ENCODE measurements around the gene CREG1.
A peak's percentile ranks its signal among the peaks of the same experiment; 100 is the strongest.
"Not testable (repeated sequence)": the region's sequence is repeated elsewhere in the genome, so short reads cannot be mapped to it uniquely, and the experiment has no call there.

CREG1 gene

DNA sequence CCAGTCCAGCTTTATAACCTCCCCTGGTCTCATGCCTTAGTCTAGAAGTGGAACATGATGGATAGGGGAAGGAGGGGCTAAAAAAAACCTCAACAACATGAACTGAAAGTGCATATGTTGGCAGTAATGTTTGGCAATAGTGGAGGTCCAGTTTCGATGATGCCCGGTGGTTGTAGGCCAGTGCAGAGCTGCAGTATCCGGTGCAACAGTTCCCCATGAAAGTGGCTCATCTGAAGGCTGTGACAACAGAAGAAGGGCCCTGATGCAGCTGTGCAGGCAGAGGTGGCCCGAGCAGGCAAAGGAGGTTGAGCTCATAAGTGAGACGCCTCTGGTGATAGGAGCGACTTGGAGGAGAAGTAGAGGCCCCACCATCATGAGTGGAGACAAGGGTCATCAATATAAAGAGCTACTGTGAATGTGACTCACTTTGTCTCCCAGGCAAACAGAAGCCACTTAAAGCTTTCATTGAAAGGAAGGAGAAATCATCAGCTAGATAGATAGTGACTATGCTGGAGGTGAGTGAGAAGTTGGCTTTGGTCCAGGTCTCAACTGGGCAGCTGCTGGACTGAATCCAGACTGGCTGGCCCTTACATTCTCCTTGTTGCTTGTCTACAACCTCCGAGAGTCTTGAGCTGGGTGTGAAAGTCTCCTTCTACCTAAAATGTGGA is 10.2 kb upstream of the CREG1 start:
- DNase-seq: no peak

GRCh38 chr1:167562702-167563101 is 9.1 kb upstream of the CREG1 start:
- no peak for DNase-seq

DNA sequence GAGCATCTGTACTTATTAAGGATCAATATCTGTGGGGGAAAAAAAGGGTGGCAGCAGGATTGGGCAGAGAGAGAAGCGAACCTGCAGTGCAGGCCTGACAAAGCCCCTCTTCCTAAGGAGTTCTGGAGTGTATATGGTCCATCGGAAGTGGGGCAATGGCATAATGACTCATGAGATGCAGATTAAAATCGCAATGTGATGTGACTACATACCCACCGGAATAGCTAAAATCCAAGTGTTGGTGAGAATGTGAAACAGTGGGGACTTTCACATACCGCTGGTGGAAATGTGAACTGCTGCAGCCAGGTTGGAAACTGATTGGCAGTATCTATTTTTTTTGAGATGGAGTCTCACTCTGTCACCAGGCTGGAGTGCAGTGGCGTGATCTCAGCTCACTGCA is 8.2 kb upstream of the CREG1 start:
- DNase-seq: no peak

DNA sequence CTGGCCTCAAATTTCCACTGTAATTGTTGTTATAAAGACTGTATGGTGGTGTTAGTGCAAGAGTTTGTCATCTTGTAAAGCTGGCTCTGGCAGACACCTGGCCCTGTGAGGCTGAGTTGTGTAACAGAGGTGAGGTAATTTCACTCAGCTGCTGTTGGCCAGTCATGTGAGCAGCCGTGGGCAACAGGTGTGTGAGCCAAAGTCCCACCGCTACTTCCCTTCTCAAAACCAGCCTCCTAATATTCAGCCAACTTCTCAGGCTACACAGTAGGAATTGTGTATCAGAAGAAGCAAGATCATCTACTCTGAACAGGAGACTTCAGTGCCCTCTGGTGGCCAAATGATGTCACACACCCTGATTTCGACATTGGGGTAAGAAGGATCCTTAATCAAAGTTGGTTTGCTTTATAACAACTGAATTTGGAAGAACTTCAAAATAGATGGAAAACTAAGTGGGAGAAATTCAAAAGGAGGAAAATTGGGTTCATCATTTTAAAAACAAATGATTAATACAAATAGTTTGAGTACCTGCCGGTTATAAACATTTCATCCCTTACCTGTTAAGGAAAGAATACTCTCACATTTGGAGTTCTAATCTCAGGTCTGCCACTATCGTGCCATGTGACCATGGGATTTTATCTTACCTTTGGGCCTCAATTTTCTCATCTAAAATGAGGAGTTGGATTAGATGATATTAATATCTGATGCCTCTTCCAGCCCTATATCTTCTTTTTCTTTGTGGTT is 2.6 kb upstream of the CREG1 start:
- peak in 1 of 2 experiments; percentile 56 for DNase-seq

DNA sequence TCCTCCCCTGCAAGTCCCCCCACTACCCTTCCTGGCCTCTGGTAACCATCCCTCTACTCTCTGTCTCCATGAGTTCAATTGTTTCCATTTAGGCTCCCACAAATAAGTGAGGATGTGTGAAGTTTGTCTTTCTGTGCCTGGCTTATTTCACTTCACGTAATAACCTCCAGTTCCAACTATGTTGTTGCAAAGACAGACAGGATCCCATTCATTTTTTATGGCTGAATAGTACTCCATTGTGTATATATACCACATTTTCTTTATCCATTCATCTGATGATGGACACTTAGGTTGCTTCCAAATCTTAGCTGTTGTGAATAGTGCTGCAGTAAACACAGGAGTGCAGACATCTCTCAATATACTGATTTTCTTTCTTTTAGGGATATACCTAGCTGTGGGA is 1.5 kb upstream of the CREG1 start:
- not testable (repeated sequence) for DNase-seq

- no peak for DNase-seq
Measured at GRCh38 chr1:167554028-167554779, 642 bp upstream of the CREG1 start.

GRCh38 chr1:167551362-167551761 is 2.2 kb downstream of the CREG1 start:
- no peak for DNase-seq

DNA sequence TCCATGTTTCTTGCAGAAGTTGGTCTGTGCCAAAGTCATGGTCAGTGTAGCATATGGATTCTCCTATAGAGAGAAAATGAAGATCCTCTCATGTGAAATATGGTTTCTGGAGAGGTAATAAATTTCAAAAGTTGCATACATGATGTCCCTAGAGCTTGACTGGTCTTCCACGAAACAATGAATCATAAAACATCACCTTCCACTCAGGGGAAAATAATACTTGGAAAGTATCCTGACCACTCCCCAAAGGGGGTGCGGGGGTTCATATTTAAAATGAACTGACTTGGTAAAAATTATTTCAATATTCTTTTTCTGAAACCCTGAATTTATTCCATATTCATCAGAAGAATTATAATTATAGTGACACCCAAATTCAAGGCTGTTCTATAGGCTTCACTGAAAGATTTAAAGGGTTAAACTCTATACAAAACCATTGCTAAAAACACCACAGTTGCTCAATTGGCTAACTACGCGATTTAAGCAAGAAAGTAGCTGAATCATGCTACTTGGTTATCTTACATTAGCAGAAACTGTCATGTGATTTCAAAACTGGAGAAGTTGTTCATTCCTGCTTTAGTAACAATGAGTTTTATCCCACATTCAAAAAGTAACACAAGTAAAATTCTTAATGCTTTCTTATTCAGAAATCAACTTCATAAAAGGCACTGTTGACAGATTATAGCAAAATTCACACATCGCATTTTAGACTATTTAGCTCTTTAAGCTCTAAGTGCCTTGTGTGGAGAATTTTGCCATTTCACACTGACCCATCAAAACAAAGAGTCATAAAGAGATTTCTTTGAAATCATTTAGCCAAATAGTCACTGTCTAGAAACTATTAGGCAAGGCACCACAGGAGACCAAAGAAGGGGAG is 5.3 kb downstream of the CREG1 start:
- DNase-seq: no peak

- no peak for DNase-seq
Measured at GRCh38 chr1:167546935-167547334, 6.6 kb downstream of the CREG1 start.

DNA sequence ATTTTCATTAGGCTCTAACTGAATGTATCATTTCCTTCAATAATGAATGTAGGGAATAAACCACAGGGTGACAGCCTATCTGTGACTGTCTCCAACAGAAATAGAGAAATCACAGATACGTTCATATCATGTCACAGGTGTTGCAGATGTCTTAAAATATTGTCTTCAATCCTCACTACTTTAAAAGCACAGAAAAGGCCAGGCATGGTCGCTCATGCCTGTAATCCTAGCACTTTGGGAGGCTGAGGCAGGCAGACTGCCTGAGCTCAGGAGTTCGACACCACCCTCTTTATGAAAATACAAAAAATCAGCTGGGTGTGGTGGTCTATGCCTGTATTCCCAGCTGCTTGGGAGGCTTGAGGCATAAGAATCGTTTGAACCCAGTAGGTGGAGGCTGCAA is 8.2 kb downstream of the CREG1 start:
- DNase-seq: no peak

- no peak for DNase-seq
Measured at GRCh38 chr1:167544447-167545093, 9.0 kb downstream of the CREG1 start.

- DNase-seq: no peak
Measured at GRCh38 chr1:167543199-167543990, 10.2 kb downstream of the CREG1 start.

DNA sequence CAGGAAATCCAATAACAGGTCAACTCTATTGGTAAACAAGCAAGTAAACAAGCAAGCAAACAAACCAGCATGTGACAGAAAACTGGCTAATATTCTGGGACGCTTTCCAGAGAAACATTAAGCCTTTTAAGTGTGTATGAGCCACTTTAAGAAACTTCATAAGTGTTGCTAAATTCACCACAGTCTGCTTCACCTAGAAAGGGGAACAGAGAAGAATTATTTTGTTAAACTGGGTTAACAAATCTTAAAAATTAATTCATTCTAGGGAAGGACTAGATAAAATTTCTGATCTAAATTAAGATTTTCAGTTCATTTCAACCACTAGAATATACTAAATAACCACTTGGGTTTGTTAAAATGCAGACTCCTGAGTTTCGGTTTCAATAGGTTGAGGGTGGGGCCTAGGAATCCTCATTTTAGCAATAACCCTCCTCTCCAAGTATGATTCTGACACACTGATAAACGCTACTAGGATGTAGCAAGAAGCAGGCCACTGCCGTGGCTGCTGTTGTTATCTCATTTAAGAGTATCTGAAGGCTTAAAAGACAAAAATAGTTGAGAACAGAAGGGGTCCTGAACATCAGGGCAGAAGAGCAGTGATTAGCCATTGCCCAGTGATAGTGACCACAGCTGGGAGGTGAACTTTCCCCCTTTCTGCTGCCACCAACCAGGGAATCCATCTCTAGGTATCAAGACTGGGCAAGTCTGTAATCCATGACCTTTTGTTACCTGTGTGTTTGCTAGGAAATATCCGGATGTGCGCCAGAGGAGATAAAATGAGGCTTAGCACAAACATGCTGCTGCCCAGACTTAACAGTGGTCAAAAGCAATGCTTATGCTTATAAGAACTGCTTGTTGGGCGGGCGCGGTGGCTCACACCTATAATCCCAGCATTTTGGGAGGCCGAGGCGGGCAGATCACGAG is 11.2 kb downstream of the CREG1 start:
- DNase-seq: no peak

GRCh38 chr1:167541610-167542009 is 12.0 kb downstream of the CREG1 start:
- no peak for DNase-seq

GRCh38 chr1:167541003-167541402 is 12.6 kb downstream of the CREG1 start:
- no peak for DNase-seq

DNA sequence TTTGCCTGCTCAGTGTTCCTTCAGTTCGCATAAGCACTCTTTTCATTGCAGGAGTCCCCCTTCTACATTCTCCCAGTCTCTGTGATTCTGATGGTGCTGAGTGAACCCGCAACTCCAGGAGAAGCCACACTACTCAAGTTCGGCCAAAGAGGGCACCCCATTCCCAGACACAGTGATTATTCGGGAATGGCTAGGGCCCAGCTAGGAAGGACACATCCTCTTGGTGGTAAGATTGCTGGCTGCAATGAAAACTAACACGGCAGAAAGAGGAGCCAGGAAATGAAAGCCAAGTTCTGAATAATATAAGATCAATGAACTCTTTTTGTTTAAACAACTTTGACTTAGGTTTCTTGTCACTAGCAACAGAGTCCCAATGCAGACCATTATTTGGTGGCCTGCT is 14.9 kb downstream of the CREG1 start:
- no peak for DNase-seq

- peak in 1 of 2 experiments; percentile 49 for DNase-seq
Measured at GRCh38 chr1:167533851-167534300, 19.7 kb downstream of the CREG1 start.

DNA sequence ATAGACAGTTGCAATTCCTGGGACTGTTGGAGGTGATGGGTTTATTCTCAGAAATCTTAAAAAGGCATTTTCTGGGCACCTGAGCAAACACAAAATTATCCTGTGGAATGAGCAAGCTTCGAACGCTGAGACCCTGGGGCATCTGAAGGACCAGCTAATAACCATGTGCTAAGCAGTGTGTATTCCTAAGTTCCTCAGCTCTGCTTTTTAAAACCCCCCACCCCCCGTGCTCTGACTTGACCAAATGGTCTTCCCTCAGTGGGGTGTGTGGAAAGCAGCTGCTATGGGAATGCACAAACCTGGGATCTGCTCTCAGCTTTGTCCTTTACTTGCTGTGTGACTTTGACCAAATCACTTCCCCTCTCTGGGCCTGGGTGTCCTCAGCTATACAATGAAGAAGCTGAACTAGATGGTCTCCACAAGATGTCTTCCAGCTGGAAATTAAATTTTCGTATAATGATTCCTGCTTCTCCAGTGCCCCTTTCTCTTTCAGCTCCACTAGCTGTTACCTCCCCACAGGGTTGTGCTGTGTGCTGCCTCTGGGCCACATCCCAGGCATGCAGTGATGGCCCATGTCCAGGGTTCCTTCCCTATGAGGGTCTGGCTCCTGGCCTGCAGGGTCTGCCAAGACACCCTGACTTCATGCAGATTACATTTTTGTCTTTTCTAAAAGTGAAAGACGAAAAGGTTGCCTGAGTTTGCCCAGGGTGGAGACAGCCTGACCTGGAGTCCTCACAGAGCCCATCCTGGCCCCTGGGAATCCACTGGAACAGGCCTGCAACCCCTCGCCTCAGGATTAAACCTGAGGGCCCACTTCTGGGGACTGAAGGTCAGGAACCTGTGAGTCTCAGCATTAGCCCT is 20.4 kb downstream of the CREG1 start:
- no peak for DNase-seq

DNA sequence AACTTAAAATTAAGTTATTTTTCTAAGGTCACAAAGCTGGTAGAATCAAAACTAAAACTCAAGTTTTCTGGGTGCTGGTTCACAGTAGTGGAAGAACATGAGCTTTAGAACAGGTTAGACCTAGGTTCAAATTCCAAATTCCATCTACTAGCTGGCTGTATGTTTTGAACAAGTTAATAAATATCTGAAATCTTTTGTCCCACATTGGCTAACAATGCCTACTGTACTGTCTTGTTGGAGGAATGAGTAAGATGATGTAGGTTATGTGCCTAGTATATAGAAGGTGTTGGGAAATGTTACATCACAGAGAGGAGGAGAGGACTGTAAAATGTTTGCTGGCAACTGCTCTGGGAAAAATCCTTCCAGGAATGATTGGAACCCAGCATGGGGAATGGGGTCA is 21.2 kb downstream of the CREG1 start:
- DNase-seq: no peak
